AG09309 (cell line): ENCODE data around the gene SLC25A12.
A peak's percentile ranks its signal among the peaks of the same experiment; 100 is the strongest.

Source experiments
- DNase-seq: peaks from one replicate; pipeline ENCODE4 v3.0.0-alpha.2; 2010; ENCODE audit warnings: low read depth
- H3K4me3 ChIP-seq: 2 replicates; pipeline ENCODE4 v1.5.1; 2011; ENCODE audit warnings: mild to moderate bottlenecking, low read depth, low read length, moderate library complexity; ENCODE audit not compliant: control insufficient read depth
- CTCF ChIP-seq: IDR thresholded peaks from 2 replicates; pipeline ENCODE4 v1.5.1; 2011; ENCODE audit warnings: mild to moderate bottlenecking, low read depth, low read length, inconsistent platforms; ENCODE audit not compliant: insufficient read depth, control insufficient read depth; ENCODE audit errors: missing control alignments

SLC25A12 gene

GRCh38 chr2:171835386-171835785, 58.7 kb downstream of the SLC25A12 start:
- TF ChIP-seq CTCF, result no peak
- DNase-seq, result no peak
- no peak overlapping the region for H3K4me3 ChIP-seq

GRCh38 chr2:171834286-171834685, 59.8 kb downstream of the SLC25A12 start:
- no peak for TF ChIP-seq CTCF
- no peak for DNase-seq
- no peak overlapping the region for H3K4me3 ChIP-seq

GRCh38 chr2:171832489-171832888, 61.6 kb downstream of the SLC25A12 start:
- no peak for TF ChIP-seq CTCF
- no peak for DNase-seq
- H3K4me3 ChIP-seq, result no peak overlapping the region

GRCh38 chr2:171830039-171830438, 64.0 kb downstream of the SLC25A12 start:
- DNase-seq, result no peak
- no peak for TF ChIP-seq CTCF
- no peak overlapping the region for H3K4me3 ChIP-seq

GRCh38 chr2:171824086-171824485, 70.0 kb downstream of the SLC25A12 start:
- H3K4me3 ChIP-seq, result no peak overlapping the region
- DNase-seq, result peak; percentile 43
- no peak for TF ChIP-seq CTCF

- TF ChIP-seq CTCF, result no peak
- DNase-seq, result no peak
- H3K4me3 ChIP-seq, result no peak overlapping the region
Measured at GRCh38 chr2:171822525-171823322, 71.3 kb downstream of the SLC25A12 start.

GRCh38 chr2:171819453-171819852, 74.6 kb downstream of the SLC25A12 start:
- TF ChIP-seq CTCF, result no peak
- no peak for DNase-seq
- no peak overlapping the region for H3K4me3 ChIP-seq
